Trophoblast cell (in vitro differentiated cells and primary cell): ENCODE data around the gene MTMR3.

Experiments used
- DNase-seq, 2 donors: peaks; one replicate each; pipeline ENCODE4 v3.0.0-alpha.2; 2016
- H2AFZ ChIP-seq: 2 replicates; pipeline ENCODE4 v1.6.1; 2013; ENCODE audit warnings: low read length, moderate library complexity, mild to moderate bottlenecking; ENCODE audit not compliant: insufficient read depth, poor library complexity
- H2AK5ac ChIP-seq: 2 replicates; pipeline ENCODE4 v1.6.1; 2013; ENCODE audit warnings: mild to moderate bottlenecking, low read length
- H2BK120ac ChIP-seq: 2 replicates; pipeline ENCODE4 v1.6.1; 2013; ENCODE audit warnings: low read length, mild to moderate bottlenecking, moderate library complexity; ENCODE audit not compliant: insufficient read depth, poor library complexity
- H2BK12ac ChIP-seq: 2 replicates; pipeline ENCODE4 v1.6.1; 2013; ENCODE audit warnings: mild to moderate bottlenecking, low read length, moderate library complexity
- H2BK5ac ChIP-seq: 2 replicates; pipeline ENCODE4 v1.6.1; 2013; ENCODE audit warnings: low read length, low read depth, moderate library complexity, mild to moderate bottlenecking; ENCODE audit not compliant: poor library complexity
- H3K14ac ChIP-seq: 2 replicates; pipeline ENCODE4 v1.6.1; 2013; ENCODE audit warnings: mild to moderate bottlenecking, low read length
- H3K18ac ChIP-seq: 2 replicates; pipeline ENCODE4 v1.6.1; 2013; ENCODE audit warnings: mild to moderate bottlenecking, low read length
- H3K23ac ChIP-seq: 2 replicates; pipeline ENCODE4 v1.6.1; 2013; ENCODE audit warnings: low read length
- H3K27ac ChIP-seq: 2 replicates; pipeline ENCODE4 v1.5.1; 2013; ENCODE audit warnings: low read depth, mild to moderate bottlenecking, inconsistent platforms, low read length, moderate library complexity
- H3K27me3 ChIP-seq: 2 replicates; pipeline ENCODE4 v1.6.1; 2013; ENCODE audit warnings: inconsistent platforms, mild to moderate bottlenecking, low read length, moderate library complexity; ENCODE audit not compliant: insufficient read depth
- H3K36me3 ChIP-seq, 2 experiments: 1 replicate in 1 of 2; 2 replicates in 1 of 2; pipeline ENCODE4 v1.6.1; 2013; ENCODE audit warnings: low read length in 2 of 2, mild to moderate bottlenecking in 2 of 2, moderate library complexity in 1 of 2; ENCODE audit not compliant: insufficient read depth in 2 of 2, control insufficient read depth in 1 of 2
- H3K4ac ChIP-seq: 2 replicates; pipeline ENCODE4 v1.6.1; 2013; ENCODE audit warnings: low read depth, mild to moderate bottlenecking, low read length, moderate library complexity
- H3K4me1 ChIP-seq, 2 experiments: 1 replicate in 1 of 2; 2 replicates in 1 of 2; pipeline ENCODE4 v1.6.1; 2013; ENCODE audit warnings: low read length in 2 of 2, mild to moderate bottlenecking in 2 of 2, moderate library complexity in 1 of 2; ENCODE audit not compliant: insufficient read depth in 2 of 2, control insufficient read depth in 1 of 2
- H3K4me2 ChIP-seq: 2 replicates; pipeline ENCODE4 v1.6.1; 2013; ENCODE audit warnings: inconsistent platforms, mild to moderate bottlenecking, low read length, moderate library complexity
- H3K4me3 ChIP-seq: 2 replicates; pipeline ENCODE4 v1.5.1; 2013; ENCODE audit warnings: mild to moderate bottlenecking, low read depth, low read length, inconsistent platforms
- H3K79me1 ChIP-seq: one replicate; pipeline ENCODE4 v1.6.1; 2013; ENCODE audit warnings: low read length
- H3K79me2 ChIP-seq: 2 replicates; pipeline ENCODE4 v1.6.1; 2013; ENCODE audit warnings: low read length, mild to moderate bottlenecking; ENCODE audit not compliant: control insufficient read depth, insufficient read depth, poor library complexity
- H3K9ac ChIP-seq: 2 replicates; pipeline ENCODE4 v1.6.1; 2013; ENCODE audit warnings: mild to moderate bottlenecking, low read length
- H3K9me3 ChIP-seq: 2 replicates; pipeline ENCODE4 v1.6.1; 2013; ENCODE audit warnings: low read depth, mild to moderate bottlenecking, control low read depth, inconsistent platforms, low read length; ENCODE audit not compliant: insufficient read depth
- H4K12ac ChIP-seq: 2 replicates; pipeline ENCODE4 v1.6.1; 2013; ENCODE audit warnings: low read depth, mild to moderate bottlenecking, low read length, moderate library complexity
- H4K8ac ChIP-seq: 2 replicates; pipeline ENCODE4 v1.6.1; 2013; ENCODE audit warnings: low read depth, mild to moderate bottlenecking, low read length, moderate library complexity
- H4K91ac ChIP-seq: one replicate; pipeline ENCODE4 v1.6.1; 2013; ENCODE audit warnings: low read depth, mild to moderate bottlenecking, low read length, moderate library complexity
- WGBS: extraction: QIAGEN DNeasy Blood & Tissue Kit; methylation state at CpG from one replicate; pipeline ENCODE4 v1.1.7; 2013; ENCODE audit warnings: missing lambda C conversion rate; ENCODE audit not compliant: insufficient read length, insufficient coverage; ENCODE audit errors: extremely low coverage; 5-methylcytosine and 5-hydroxymethylcytosine counted together

The MTMR3 gene

GRCh38 chr22:29947410-29948384 is 64.7 kb downstream of the MTMR3 start:
- Histone ChIP-seq H2AK5ac (no peak overlapping the region), H3K27me3 (no peaks in the 10 kb centered on the region), H2BK120ac (no peak overlapping the region), H4K8ac (no peak overlapping the region), H3K4me2 (no peak overlapping the region), H3K9ac (no peak overlapping the region), H3K4ac (no peak overlapping the region), H3K79me1 (no peaks in the 10 kb centered on the region), H4K12ac (no peak overlapping the region), H3K23ac (no peak overlapping the region), H3K79me2 (no peaks in the 10 kb centered on the region), H3K4me3 (no peak overlapping the region), H3K18ac (no peak overlapping the region), H2AFZ (no peak overlapping the region), H2BK12ac (no peak overlapping the region), H3K36me3 (peaks cover 0 to 1% of the 10 kb centered on the region in 2 experiments), H3K14ac (no peak overlapping the region), H3K9me3 (no peaks in the 10 kb centered on the region), H3K27ac (no peak overlapping the region), H2BK5ac (no peak overlapping the region), H4K91ac (no peak overlapping the region), H3K4me1 (peaks cover 0 to 3% of the 10 kb centered on the region in 2 experiments)
- peak in 1 of 2 donors; percentile 16 for DNase-seq
- no CpG with 5 or more reads among the region's 4 CpGs for WGBS

- no peak overlapping the region for H2BK12ac ChIP-seq
- H3K4me3 ChIP-seq: no peak overlapping the region
- H3K36me3 ChIP-seq: peaks cover 0 to 1% of the 10 kb centered on the region in 2 experiments
- H3K9ac ChIP-seq: no peak overlapping the region
- no peak overlapping the region for H3K4ac ChIP-seq
- H3K27me3 ChIP-seq: no peaks in the 10 kb centered on the region
- H4K12ac ChIP-seq: no peak overlapping the region
- no CpG with 5 or more reads among the region's 1 CpG for WGBS
- H4K91ac ChIP-seq: no peak overlapping the region
- no peaks in the 10 kb centered on the region for H3K79me2 ChIP-seq
- no peak overlapping the region for H2AFZ ChIP-seq
- no peak overlapping the region for H2BK5ac ChIP-seq
- DNase-seq: no peak
- H3K14ac ChIP-seq: no peak overlapping the region
- H2AK5ac ChIP-seq: no peak overlapping the region
- H2BK120ac ChIP-seq: no peak overlapping the region
- H4K8ac ChIP-seq: no peak overlapping the region
- no peaks in the 10 kb centered on the region for H3K9me3 ChIP-seq
- no peak overlapping the region for H3K18ac ChIP-seq
- no peaks in the 10 kb centered on the region for H3K79me1 ChIP-seq
- no peak overlapping the region for H3K27ac ChIP-seq
- peaks cover 0 to 3% of the 10 kb centered on the region in 2 experiments for H3K4me1 ChIP-seq
- H3K4me2 ChIP-seq: no peak overlapping the region
- H3K23ac ChIP-seq: no peak overlapping the region
Observed at GRCh38 chr22:29948385-29948769, 65.4 kb downstream of the MTMR3 start.

DNA sequence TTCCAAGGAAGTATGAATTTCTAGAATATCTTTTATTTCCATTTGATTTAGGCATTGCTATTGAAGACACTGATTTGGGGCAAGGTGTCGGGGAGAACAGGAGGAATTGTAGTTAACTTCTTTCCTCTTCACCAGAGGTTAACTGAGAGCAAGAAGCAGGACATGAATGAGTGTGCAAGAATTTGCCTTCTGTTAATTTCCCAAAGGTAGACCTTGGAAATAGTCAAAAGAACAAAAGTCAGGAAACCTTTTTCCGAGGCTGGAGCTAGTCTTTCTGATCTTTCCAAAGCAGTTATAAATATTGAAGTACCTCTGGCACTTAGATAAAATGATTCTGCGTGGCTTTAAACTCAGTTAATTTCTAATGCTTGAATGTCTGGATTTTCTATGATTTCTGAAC is 66.9 kb downstream of the MTMR3 start:
- no peak overlapping the region for H4K8ac ChIP-seq
- H3K27me3 ChIP-seq: no peaks in the 10 kb centered on the region
- no peak overlapping the region for H2AFZ ChIP-seq
- no peak overlapping the region for H3K4ac ChIP-seq
- H3K9me3 ChIP-seq: no peaks in the 10 kb centered on the region
- no peak overlapping the region for H3K14ac ChIP-seq
- H4K12ac ChIP-seq: no peak overlapping the region
- no peak overlapping the region for H2AK5ac ChIP-seq
- peaks cover 0 to 2% of the 10 kb centered on the region in 2 experiments for H3K4me1 ChIP-seq
- no peak overlapping the region for H2BK120ac ChIP-seq
- peaks cover 0 to 1% of the 10 kb centered on the region in 2 experiments for H3K36me3 ChIP-seq
- H3K4me3 ChIP-seq: no peak overlapping the region
- no peaks in the 10 kb centered on the region for H3K79me2 ChIP-seq
- no peak overlapping the region for H3K18ac ChIP-seq
- H3K27ac ChIP-seq: no peak overlapping the region
- H3K79me1 ChIP-seq: no peaks in the 10 kb centered on the region
- no peak overlapping the region for H3K4me2 ChIP-seq
- no peak overlapping the region for H2BK12ac ChIP-seq
- no peak for DNase-seq
- WGBS: no CpG with 5 or more reads among the region's 3 CpGs
- H2BK5ac ChIP-seq: no peak overlapping the region
- H3K9ac ChIP-seq: no peak overlapping the region
- no peak overlapping the region for H3K23ac ChIP-seq
- no peak overlapping the region for H4K91ac ChIP-seq

DNA sequence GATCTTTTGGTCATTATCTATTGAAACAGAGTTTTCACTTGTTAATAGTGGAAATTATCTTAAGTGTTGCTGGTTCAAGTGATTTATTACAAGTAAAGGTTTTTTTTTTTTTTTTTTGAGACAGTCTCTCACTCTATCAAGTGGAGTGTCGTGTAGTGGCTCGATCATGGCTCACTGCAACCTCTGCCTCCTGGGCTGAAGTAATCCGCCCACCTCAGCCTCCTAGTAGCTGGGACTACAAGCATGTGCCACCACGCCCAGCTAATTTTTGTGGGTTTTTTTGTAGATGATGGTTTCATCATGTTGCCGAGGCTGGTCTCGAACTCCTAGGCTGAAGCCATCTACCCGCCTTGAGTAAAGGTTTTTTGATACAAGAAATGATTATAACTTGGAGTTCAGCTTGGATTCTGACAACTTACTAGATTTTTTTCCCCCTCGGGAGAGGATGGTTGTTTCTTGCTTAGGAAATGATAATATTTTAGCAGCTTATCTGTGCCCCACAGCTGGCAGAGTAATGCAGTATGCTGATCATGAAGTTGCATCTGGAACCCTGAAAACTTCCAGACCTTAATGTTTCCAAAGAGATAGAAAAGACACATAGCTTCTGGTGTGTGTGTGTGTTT is 68.9 kb downstream of the MTMR3 start:
- Histone ChIP-seq H3K36me3 (no peaks in the 10 kb centered on the region), H4K12ac (no peak overlapping the region), H3K9ac (no peak overlapping the region), H3K18ac (no peak overlapping the region), H3K9me3 (no peaks in the 10 kb centered on the region), H4K8ac (no peak overlapping the region), H3K79me1 (no peaks in the 10 kb centered on the region), H3K4me3 (no peak overlapping the region), H3K4ac (no peak overlapping the region), H3K27me3 (no peaks in the 10 kb centered on the region), H2AK5ac (no peak overlapping the region), H3K4me1 (no peaks in the 10 kb centered on the region), H2BK5ac (no peak overlapping the region), H2AFZ (no peak overlapping the region), H3K4me2 (no peak overlapping the region), H3K27ac (no peak overlapping the region), H2BK120ac (no peak overlapping the region), H3K23ac (no peak overlapping the region), H4K91ac (no peak overlapping the region), H2BK12ac (no peak overlapping the region), H3K79me2 (no peaks in the 10 kb centered on the region), H3K14ac (no peak overlapping the region)
- no peak for DNase-seq
- no CpG with 5 or more reads among the region's 8 CpGs for WGBS
